Spleen (tissue), 7 donors: Measurements from ENCODE around the gene HMMR.
A peak's percentile ranks its signal among the peaks of the same experiment; 100 is the strongest.

Experiments
- CTCF ChIP-seq, 11 experiments: fragments of 200-600 bp in 7 of 11; fragments of 450-650 bp in 4 of 11; sonication (generic) in 4 of 11; IDR thresholded peaks in 8 of 11; conservative IDR thresholded peaks in 3 of 11; 1 replicate in 7 of 11; 2 replicates in 4 of 11; pipeline versions ENCODE4 v1.4.0 to v1.8.0; 2016 to 2021; ENCODE audit warnings: antibody characterized with exemption in 11 of 11, inconsistent platforms in 4 of 11, mild to moderate bottlenecking in 1 of 11
- POLR2AphosphoS5 ChIP-seq, 3 donors: sonication (generic); formaldehyde crosslinking; IDR thresholded peaks; one replicate each; pipeline ENCODE4 v1.5.1; 2017; ENCODE audit warnings: antibody characterized with exemption in 3 of 3
- donor health status: DM: no; HTN: no; CAD: no; lungs with moderate emphysema.
- donor health status: DM: no; HTN: no; CAD: no.
- donor health status: DM: no; HTN: no; CAD: no.

- peak in 10 of 11 experiments; percentile 51 to 76 (median 60) for TF ChIP-seq CTCF (IDR thresholded peaks at IDR 0.05 in 8 of 11, conservative IDR thresholded peaks at IDR 0.05 in 3 of 11)
- TF ChIP-seq POLR2AphosphoS5 (IDR thresholded peaks at IDR 0.05) = peak; percentile 98 to 100 (median 99)
Observed at GRCh38 chr5:163505368-163506094, 45.1 kb downstream of the HMMR start, which contains the start of gene MAT2B.
